SK-N-SH treated with all-trans-retinoic acid at 6 μM for 48 hours (cell line): ENCODE measurements around the gene OSCAR.

Source experiments
- ATAC-seq: fragments of 200-7000 bp; cut with Tn5 transposase; 3 replicates; pipeline ENCODE4 v1.9.1; 2020; ENCODE audit warnings: mild to moderate bottlenecking, moderate library complexity
- ARNTL ChIP-seq: fragments of 450-650 bp; formaldehyde crosslinking; IDR thresholded peaks from 2 replicates; pipeline ENCODE4 v1.5.0; 2020; ENCODE audit warnings: low read depth, mild to moderate bottlenecking, moderate library complexity, borderline replicate concordance
- CREB5 ChIP-seq: fragments of 250-450 bp; sonication (Bioruptor Pico); IDR thresholded peaks from 2 replicates; pipeline ENCODE4 v1.5.1; 2020; ENCODE audit warnings: low read depth, mild to moderate bottlenecking, moderate library complexity
- CSDC2 ChIP-seq: fragments of 250-450 bp; sonication (Bioruptor Pico); IDR thresholded peaks from 2 replicates; pipeline ENCODE4 v1.5.0; 2020; ENCODE audit warnings: mild to moderate bottlenecking, moderate library complexity
- ESRRG ChIP-seq: fragments of 250-450 bp; sonication (Bioruptor Pico); IDR thresholded peaks from 2 replicates; pipeline ENCODE4 v1.6.1; 2021; ENCODE audit warnings: mild to moderate bottlenecking
- GLIS3 ChIP-seq: fragments of 250-450 bp; sonication (Bioruptor Pico); IDR thresholded peaks from 2 replicates; pipeline ENCODE4 v1.5.0; 2020; ENCODE audit warnings: mild to moderate bottlenecking, moderate library complexity
- ISL1 ChIP-seq: fragments of 250-450 bp; sonication (Bioruptor Pico); IDR thresholded peaks from 2 replicates; pipeline ENCODE4 v2.1.2; 2022; ENCODE audit warnings: mild to moderate bottlenecking, moderate library complexity
- OSR1 ChIP-seq: fragments of 250-450 bp; sonication (Bioruptor Pico); IDR thresholded peaks from 2 replicates; pipeline ENCODE4 v1.8.0; 2022; ENCODE audit warnings: moderate library complexity, mild to moderate bottlenecking, inconsistent platforms
- POU6F1 ChIP-seq: fragments of 250-450 bp; sonication (Bioruptor Pico); IDR thresholded peaks from 2 replicates; pipeline ENCODE4 v1.8.0; 2021; ENCODE audit warnings: low read depth, mild to moderate bottlenecking, moderate library complexity, borderline replicate concordance
- PPARA ChIP-seq: fragments of 250-450 bp; sonication (Bioruptor Pico); IDR thresholded peaks from 2 replicates; pipeline ENCODE4 v1.5.0; 2020; ENCODE audit warnings: mild to moderate bottlenecking, borderline replicate concordance
- RARB ChIP-seq: fragments of 250-450 bp; sonication (Bioruptor Pico); IDR thresholded peaks from 2 replicates; pipeline ENCODE4 v1.8.0; 2021; ENCODE audit warnings: mild to moderate bottlenecking, moderate library complexity
- SNAI2 ChIP-seq: fragments of 250-450 bp; sonication (Bioruptor Pico); IDR thresholded peaks from 2 replicates; pipeline ENCODE4 v1.5.0; 2020; ENCODE audit warnings: mild to moderate bottlenecking, moderate library complexity
- TCF4 ChIP-seq: fragments of 250-450 bp; sonication (Bioruptor Pico); IDR thresholded peaks from 2 replicates; pipeline ENCODE4 v1.8.0; 2021; ENCODE audit warnings: mild to moderate bottlenecking, moderate library complexity, borderline replicate concordance
- TOX ChIP-seq: fragments of 250-450 bp; sonication (Bioruptor Pico); IDR thresholded peaks from 2 replicates; pipeline ENCODE4 v1.8.0; 2021; ENCODE audit warnings: mild to moderate bottlenecking, moderate library complexity, borderline replicate concordance
- ZC3H10 ChIP-seq: fragments of 250-450 bp; sonication (Bioruptor Pico); IDR thresholded peaks from 2 replicates; pipeline ENCODE4 v1.5.1; 2021; ENCODE audit warnings: mild to moderate bottlenecking, moderate library complexity
- ZFP3 ChIP-seq: fragments of 250-450 bp; sonication (Bioruptor Pico); IDR thresholded peaks from 2 replicates; pipeline ENCODE4 v1.5.0; 2020; ENCODE audit warnings: mild to moderate bottlenecking, moderate library complexity
- ZFP30 ChIP-seq: fragments of 450-650 bp; formaldehyde crosslinking; IDR thresholded peaks from 2 replicates; pipeline ENCODE4 v1.5.0; 2022; ENCODE audit warnings: mild to moderate bottlenecking, moderate library complexity
- ZNF565 ChIP-seq: fragments of 450-650 bp; formaldehyde crosslinking; conservative IDR thresholded peaks from 2 replicates; pipeline ENCODE4 v1.5.0; 2020; ENCODE audit warnings: low read depth, mild to moderate bottlenecking, moderate library complexity
- ZNF70 ChIP-seq: fragments of 450-650 bp; formaldehyde crosslinking; IDR thresholded peaks from 2 replicates; pipeline ENCODE4 v1.5.0; 2020; ENCODE audit warnings: mild to moderate bottlenecking, moderate library complexity
- ZNF8 ChIP-seq: fragments of 450-650 bp; formaldehyde crosslinking; IDR thresholded peaks from 2 replicates; pipeline ENCODE4 v1.5.0; 2020; ENCODE audit warnings: mild to moderate bottlenecking, moderate library complexity
- TF ChIP-seq, protein P1 (sequence below): fragments of 250-450 bp; sonication (Bioruptor Pico); IDR thresholded peaks from 2 replicates; pipeline ENCODE4 v1.5.0; 2020; ENCODE audit warnings: mild to moderate bottlenecking, moderate library complexity
- TF ChIP-seq, protein P2 (sequence below): fragments of 250-450 bp; sonication (Bioruptor Pico); IDR thresholded peaks from 2 replicates; pipeline ENCODE4 v1.8.0; 2020; ENCODE audit warnings: mild to moderate bottlenecking, moderate library complexity, borderline replicate concordance
- TF ChIP-seq, protein P3 (sequence below): fragments of 250-450 bp; sonication (Bioruptor Pico); IDR thresholded peaks from 2 replicates; pipeline ENCODE4 v1.5.1; 2021; ENCODE audit warnings: mild to moderate bottlenecking, moderate library complexity

The OSCAR gene

GRCh38 chr19:54129617-54129996 lies 29.0 kb upstream of the OSCAR start:
- no peak for ATAC-seq
- no peak for TF ChIP-seq TCF4 (CRISPR knock-in tag)
- TF ChIP-seq, protein P1, sequence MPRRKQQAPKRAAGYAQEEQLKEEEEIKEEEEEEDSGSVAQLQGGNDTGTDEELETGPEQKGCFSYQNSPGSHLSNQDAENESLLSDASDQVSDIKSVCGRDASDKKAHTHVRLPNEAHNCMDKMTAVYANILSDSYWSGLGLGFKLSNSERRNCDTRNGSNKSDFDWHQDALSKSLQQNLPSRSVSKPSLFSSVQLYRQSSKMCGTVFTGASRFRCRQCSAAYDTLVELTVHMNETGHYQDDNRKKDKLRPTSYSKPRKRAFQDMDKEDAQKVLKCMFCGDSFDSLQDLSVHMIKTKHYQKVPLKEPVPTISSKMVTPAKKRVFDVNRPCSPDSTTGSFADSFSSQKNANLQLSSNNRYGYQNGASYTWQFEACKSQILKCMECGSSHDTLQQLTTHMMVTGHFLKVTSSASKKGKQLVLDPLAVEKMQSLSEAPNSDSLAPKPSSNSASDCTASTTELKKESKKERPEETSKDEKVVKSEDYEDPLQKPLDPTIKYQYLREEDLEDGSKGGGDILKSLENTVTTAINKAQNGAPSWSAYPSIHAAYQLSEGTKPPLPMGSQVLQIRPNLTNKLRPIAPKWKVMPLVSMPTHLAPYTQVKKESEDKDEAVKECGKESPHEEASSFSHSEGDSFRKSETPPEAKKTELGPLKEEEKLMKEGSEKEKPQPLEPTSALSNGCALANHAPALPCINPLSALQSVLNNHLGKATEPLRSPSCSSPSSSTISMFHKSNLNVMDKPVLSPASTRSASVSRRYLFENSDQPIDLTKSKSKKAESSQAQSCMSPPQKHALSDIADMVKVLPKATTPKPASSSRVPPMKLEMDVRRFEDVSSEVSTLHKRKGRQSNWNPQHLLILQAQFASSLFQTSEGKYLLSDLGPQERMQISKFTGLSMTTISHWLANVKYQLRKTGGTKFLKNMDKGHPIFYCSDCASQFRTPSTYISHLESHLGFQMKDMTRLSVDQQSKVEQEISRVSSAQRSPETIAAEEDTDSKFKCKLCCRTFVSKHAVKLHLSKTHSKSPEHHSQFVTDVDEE = no peak
- TF ChIP-seq ARNTL (CRISPR knock-in tag) = no peak
- no peak for TF ChIP-seq ZNF565
- no peak for TF ChIP-seq CSDC2
- no peak for TF ChIP-seq ZC3H10
- no peak for TF ChIP-seq TOX (CRISPR knock-in tag)
- no peak for TF ChIP-seq RARB

GRCh38 chr19:54128796-54129616 lies 28.4 kb upstream of the OSCAR start:
- TF ChIP-seq SNAI2 (CRISPR knock-in tag) (no peak), GLIS3 (CRISPR knock-in tag) (no peak), TOX (CRISPR knock-in tag) (no peak), ZNF8 (CRISPR knock-in tag) (no peak), ARNTL (CRISPR knock-in tag) (no peak), RARB (no peak), ESRRG (no peak), ZFP3 (CRISPR knock-in tag) (no peak), PPARA (CRISPR knock-in tag) (no peak), ZFP30 (CRISPR knock-in tag) (no peak), POU6F1 (no peak), ZNF70 (CRISPR knock-in tag) (no peak), OSR1 (no peak), CSDC2 (no peak), ISL1 (no peak), CREB5 (CRISPR knock-in tag) (no peak), ZC3H10 (no peak), TCF4 (CRISPR knock-in tag) (no peak)
- TF ChIP-seq, protein P2, sequence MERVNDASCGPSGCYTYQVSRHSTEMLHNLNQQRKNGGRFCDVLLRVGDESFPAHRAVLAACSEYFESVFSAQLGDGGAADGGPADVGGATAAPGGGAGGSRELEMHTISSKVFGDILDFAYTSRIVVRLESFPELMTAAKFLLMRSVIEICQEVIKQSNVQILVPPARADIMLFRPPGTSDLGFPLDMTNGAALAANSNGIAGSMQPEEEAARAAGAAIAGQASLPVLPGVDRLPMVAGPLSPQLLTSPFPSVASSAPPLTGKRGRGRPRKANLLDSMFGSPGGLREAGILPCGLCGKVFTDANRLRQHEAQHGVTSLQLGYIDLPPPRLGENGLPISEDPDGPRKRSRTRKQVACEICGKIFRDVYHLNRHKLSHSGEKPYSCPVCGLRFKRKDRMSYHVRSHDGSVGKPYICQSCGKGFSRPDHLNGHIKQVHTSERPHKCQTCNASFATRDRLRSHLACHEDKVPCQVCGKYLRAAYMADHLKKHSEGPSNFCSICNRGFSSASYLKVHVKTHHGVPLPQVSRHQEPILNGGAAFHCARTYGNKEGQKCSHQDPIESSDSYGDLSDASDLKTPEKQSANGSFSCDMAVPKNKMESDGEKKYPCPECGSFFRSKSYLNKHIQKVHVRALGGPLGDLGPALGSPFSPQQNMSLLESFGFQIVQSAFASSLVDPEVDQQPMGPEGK (CRISPR knock-in tag) = no peak
- TF ChIP-seq, protein P3, sequence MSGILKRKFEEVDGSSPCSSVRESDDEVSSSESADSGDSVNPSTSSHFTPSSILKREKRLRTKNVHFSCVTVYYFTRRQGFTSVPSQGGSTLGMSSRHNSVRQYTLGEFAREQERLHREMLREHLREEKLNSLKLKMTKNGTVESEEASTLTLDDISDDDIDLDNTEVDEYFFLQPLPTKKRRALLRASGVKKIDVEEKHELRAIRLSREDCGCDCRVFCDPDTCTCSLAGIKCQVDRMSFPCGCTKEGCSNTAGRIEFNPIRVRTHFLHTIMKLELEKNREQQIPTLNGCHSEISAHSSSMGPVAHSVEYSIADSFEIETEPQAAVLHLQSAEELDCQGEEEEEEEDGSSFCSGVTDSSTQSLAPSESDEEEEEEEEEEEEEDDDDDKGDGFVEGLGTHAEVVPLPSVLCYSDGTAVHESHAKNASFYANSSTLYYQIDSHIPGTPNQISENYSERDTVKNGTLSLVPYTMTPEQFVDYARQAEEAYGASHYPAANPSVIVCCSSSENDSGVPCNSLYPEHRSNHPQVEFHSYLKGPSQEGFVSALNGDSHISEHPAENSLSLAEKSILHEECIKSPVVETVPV (CRISPR knock-in tag) = no peak
- ATAC-seq = no peak

DNA sequence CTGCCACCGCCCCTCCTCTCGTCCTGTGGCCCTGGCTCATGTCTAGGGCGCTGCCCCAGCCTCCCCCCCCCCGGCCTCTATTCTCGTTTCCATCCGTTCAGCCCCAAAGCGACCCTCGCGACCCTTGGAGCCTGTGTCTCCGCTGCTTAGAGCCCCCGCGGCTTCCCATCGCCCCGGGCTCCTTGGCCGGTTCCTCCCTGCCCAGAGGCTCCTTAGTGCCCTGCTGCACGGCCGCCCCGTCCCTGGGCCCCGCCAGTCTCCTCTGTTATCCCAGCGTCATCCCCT lies 27.8 kb upstream of the OSCAR start:
- TF ChIP-seq ZC3H10 (no peak), OSR1 (no peak), GLIS3 (CRISPR knock-in tag) (no peak), TCF4 (CRISPR knock-in tag) (no peak), ZNF565 (no peak)
- TF ChIP-seq, all 23 proteins: peak for 0
- no peak for ATAC-seq
